Stimulated activated CD4-positive, alpha-beta T cell treated with anti-CD3 and anti-CD28 coated beads, Interleukin-2, amount 100 ng/mL, for 48 hours (primary cell): ENCODE data around the gene HSD17B2.

Experiments used
- DNase-seq, 2 donors: peaks; one replicate each; pipeline ENCODE4 v3.0.0-alpha.2; 2020

HSD17B2 gene

DNA sequence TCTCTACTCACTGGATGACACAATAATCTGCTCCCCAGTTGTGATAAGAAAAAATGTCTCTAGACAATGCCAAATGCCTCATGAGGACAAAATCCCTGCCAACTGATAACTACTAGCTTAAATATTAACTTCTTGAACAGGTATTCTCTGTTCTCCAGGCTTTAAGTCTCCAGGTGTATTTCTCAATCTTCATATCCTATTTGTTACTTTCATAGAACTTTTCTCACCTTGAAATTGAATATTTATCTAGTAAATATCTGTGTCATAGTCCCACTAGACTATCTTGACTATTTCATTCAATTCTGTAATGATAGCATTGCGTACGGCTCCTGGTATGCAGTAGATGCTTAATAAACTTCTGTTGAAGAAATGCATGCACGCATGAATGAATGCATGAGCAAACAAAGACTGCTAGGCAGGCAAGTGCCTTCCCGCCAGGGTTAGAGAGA lies 15.9 kb downstream of the HSD17B2 start:
- DNase-seq: no peak

DNA sequence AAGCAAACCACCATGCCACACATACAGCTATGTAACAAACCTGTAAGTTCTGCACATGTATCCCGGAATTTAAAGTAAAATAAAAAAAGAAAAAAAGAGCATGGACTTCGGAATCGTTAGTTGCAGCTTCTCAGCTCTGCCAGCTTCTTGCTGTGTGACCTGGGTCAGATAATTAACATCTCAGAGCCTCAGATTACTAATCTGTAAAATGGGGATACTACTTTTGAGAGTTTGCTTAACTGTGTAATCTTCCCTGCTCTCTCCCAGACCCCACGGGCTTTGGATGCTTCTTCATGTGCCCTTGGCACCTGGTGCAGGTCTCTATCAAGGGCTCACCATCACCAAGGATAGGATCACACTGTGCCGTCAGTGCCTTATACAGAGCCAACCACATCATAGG lies 16.6 kb downstream of the HSD17B2 start:
- DNase-seq: no peak

DNA sequence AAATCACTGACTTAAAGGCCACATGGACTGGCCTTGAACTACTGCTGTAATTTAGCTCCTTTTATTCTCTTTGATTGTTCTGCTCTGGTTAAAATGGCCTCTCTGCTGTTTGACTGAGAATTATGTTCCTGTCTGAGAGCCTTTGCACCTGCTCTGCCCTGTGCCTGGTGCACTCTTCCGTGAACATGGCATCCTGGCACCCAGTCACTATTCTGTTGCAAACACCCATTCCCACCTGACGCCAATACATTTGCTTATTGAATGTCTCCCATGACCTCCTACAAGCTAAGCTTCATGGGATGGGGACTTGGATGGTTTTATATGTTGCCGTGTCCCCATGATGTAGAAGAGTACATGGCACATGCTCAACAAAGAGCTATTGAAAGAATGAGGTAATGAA lies 20.1 kb downstream of the HSD17B2 start:
- DNase-seq: no peak

DNA sequence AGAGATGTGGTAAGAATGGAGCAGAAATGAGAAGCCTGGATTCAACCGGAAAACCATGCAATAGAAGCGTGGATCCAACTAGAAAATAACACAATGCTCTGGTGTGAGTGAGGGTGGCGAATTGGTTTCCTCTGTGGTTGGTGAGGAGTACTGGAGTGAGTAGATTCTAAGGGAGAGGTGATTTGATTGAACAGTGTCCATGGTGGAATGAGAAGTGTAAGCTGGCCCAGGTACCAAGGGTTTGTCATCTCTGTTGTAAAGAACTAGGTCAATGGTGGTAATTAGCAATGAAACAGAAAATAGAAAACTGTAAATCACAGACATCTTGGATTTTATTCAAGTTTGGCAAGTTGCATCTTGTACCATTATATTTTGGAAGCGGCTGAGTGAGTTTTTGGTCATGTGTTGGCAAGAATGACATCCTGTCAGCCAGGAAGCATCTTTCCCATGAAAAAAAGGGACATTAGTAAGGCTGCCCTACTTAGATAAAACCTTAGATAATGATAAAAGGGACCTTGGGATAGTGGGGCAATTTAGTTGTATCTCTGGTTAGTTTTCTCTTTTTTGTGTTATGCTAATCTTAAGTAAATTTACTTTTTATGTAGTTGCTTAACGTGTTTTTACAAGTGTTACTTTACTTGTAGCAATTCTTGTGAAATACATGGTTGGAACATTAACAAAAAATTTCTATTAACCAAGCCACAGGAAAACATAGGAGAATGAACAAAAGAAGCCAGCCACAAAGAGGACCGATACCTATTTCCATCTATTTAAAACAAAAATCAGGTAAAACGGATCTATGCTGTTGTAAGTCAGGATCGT lies 20.9 kb downstream of the HSD17B2 start:
- DNase-seq: no peak

DNA sequence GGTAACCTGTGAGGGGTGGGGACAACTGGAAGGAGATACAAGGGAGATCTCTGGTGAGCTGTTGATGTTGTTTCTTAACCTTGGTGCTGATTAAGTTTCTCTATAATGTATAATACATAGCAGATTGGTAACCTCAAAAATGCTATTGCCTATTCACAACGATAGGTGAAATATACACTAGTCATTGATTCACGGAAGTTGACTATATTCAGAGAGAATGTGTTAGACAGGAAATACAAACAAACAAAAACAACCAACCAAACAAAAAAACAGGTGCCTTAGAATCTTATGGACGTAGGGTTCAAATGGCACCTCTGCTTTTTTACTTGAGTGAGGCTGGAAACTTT lies 21.5 kb downstream of the HSD17B2 start:
- DNase-seq: no peak

DNA sequence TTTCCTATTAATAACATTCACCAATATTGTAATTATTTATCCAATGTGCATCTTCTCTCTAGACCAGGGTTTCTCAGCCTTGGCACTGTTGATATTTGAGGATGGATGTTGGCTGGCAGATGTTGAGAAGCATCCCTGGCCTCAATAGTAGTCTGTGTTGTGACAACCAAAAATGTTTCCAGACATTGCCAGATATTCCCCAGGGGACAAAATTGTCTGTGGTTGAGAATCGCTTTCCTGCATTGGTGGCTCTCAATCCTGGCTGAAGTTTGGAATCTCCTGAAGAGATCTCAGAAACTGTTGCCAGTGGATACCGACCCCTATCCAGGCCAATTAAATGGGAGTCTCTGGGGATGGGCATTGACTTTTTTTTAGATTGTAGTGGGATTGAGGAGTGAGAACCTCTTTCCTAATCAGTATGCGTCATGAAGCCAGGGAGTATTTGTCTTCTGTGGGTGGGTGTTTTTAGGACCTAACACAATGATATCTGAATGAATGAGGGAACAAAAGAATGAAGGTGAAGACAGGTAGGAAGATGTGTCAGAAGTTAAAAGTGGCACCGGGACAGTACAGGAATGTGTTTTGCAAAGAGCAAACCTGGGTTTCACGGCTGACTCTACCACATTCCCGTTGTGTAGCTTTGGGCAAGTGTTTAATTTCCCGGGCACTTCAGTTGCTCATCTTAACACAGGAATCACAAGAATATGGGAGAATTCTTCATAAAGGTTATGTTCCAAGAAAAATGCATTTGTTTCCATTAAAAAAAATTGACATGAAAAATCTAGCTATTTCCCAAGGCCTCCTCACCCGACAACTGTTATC lies 24.3 kb downstream of the HSD17B2 start:
- no peak for DNase-seq

DNA sequence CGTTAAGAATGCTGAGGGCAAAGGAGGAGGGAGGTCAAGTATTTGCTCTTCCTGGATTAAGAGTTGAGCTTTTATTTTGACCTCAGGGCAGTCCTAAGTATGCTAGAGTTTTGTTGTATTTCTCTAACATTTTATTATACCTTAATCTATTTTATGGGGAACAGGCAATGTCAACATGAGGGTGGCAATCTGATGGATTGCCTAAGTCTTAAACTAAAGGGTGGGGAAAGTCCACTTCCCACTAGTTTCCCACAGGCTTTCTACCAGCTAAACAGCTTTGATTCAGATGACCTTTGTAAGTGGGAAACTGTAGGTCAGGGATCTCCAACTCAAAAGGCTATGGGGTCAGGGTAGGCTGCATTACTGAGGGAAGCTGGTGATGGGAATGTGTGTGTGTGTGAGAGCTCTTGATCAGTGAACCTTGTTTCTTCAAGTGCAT lies 24.9 kb downstream of the HSD17B2 start:
- no peak for DNase-seq

DNA sequence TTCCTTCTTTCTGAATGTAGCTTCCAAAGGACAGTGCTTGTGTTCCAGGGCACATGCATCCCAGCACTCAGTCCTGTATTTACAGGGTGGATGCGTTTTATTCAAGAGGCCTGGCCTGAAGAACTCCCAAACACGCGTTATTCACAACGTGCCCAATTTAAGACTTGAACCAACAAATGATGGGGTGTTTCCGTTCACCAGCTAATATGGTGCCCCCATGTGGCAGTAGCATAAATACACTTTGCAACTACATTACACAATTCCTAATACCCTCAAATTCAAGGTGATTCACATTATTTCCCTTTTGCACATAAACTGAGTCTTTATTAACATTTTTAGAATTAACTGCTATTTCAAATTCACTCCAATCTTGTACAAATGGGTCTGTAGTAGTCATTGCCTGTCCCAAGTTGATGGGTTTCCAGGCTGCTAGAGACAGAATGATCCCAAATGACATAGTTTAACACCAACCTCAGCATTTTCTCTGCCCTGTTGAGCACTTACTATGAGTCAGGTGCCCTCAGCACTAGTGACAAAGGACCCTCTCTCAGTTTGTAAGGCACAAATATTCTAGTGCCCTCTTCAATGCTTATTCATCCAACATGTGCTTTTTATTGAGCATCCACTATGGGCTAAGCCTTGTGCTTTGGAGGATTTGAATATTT lies 26.9 kb downstream of the HSD17B2 start:
- peak in 1 of 2 donors; percentile 2 for DNase-seq

DNA sequence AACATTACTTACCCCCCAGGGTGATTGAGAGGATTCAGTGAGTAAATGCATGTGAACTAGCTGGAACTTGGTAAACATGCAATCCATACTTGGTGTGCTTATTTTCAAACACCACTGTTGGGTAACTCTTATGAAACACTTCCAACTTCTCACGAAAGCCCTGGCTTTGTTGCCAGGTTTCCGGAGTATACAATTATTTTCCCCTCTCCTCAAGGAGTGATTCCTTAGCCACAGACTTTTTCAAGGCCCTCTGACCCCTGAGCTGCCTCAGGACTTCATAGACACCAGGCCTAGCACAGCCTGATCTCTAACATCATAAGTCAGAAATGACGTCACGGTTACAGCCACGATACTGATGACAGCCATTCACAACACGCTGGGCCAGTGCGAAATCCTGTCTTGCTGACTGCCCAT lies 27.6 kb downstream of the HSD17B2 start:
- DNase-seq: no peak

DNA sequence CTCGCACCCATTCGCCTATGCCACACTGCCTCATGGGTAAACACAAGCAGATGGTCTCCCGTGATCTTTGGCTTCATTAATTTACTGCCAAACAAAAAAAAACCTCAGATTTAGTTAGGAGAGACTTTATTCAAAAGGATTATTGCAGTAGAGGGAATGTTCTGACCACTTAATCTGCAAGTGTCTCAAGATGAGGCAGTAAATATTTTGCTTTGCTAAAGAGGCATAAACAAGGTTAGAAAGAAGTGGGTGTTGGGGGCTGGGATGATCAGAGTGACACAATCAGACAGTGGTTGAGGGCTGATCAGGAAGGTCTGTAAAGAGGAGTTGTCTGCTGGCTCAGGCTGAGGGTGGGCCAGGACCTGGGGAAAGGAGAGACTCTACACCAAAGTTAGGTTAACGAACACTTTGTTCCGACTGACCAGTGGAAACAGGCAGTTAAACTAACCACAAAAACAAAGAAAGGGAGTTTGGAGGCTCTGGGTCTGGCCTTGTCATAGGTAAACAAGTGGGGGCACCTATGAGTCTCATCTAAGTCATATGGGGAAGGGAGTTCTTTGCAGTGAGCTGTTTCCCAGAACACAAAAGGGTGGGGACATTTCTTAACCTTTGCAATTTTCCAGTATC lies 28.5 kb downstream of the HSD17B2 start:
- DNase-seq: no peak

DNA sequence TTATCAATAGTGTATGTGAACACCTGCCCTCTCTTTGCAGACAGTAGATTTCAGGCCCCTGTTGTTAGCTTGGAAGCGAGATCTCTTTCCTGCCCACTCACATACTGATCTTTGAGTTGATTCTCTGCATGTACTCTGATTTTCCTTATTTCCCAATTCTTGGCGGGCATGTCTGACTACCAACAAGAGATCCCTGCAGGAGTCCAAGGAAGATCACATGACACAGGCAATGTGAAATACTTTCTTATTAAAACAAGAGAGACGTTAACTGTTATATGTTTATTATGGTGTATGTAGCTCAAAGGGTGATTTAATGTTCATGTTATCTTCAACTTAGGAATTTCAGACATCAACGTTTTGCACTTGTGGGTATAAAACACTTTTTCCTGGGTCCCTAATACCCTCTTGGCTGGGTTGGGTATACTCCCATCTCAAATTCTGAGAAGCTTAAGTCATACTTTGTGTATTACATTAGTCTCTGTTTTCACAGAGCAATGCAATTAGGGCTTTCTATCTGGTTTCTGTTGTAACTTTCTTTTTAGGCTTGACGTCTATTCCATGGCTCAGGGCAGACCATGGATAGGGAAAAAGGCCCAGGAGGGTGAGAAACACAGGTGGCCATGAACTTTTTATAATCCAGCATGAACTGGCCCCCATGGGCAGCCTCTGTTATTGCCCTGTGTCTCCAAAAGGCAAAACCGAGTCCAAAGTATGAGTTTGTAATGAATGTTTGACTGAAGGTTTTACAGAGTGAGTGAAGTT lies 32.2 kb downstream of the HSD17B2 start:
- DNase-seq: no peak

DNA sequence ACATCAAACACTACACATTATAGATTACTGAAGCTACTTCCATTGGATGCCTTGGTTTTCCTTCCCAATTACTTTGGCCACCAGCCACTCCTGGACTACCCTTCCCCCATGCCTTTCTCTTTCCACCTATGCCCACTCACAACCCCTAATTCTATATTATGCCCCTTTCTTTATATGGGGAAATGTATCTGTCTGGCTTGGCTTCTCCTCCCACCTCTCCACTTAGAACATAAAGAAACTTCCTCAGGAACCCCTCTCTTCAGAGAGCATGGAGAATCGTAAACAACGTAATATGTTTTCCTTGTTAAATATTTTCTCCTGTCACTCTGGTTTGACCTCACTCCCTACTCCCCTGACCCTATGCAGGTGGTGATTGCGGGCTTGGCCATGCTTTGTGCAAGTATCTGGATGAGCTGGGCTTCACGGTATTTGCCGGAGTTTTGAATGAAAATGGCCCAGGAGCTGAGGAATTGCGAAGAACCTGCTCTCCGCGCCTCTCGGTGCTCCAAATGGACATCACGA lies 32.8 kb downstream of the HSD17B2 start:
- DNase-seq: no peak

DNA sequence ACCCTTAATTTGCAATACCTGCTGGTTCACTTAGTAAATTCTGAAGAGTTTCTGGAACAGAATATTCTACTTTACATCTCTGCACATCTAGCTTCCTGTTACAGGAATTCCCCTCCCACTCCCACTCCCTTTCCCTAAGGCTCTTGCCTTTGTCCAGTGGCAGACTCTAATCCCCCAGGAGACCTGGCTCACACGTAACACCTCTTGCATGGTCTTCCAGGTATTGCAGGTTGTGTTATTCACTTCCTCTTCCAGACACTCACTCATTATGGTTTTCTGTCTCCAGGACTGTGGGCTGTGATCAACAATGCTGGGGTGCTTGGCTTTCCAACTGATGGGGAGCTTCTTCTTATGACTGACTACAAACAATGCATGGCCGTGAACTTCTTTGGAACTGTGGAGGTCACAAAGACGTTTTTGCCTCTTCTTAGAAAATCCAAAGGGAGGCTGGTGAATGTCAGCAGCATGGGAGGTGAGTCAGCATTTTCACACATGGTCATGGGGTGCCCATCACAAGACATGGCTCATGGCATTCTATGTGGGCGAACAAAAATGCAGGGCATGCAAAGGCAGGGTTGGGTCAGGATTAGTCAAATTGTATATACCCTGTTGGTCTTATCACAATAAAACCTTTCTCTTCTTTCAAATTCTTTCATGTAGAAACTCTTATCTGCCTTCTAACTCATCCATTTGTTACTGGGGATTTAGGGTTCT lies 35.8 kb downstream of the HSD17B2 start:
- no peak for DNase-seq

DNA sequence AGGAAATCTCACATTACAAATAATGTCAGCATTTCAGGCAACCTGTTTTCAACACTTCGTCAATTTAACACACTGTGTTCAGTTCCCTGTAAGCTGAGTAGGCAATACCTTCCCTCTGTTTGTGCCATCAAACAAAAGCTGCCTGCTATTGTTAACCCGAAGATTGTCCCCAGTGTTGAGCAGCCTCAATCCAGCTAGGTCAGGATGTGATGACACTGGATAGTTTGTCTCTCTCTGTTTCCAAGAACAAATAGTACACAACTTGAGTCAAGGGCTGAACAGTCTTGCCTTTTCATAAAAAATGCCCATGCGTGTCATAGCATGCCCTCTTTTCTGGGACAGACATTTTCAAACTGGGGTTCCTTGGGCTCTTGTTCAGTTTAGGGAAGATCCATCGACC lies 36.4 kb downstream of the HSD17B2 start:
- DNase-seq: no peak

DNA sequence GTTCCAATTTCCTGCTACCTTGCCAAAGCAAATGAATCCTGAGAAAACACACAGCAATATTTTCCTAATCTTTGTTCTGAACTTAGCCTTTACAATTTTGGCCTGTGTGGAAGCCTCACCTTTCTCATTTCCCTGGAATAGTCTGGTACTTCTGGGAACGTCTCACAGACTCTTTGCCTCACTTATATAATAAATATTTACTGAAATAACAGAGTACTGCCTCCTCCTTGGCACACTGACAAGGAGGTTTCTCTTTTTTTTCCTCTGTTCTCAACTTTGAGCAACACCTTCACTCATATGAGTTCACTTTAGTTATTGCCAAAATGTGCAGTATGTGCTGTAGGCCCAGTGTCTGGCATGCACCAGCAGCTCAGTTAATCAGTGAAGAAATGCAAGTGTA lies 37.3 kb downstream of the HSD17B2 start:
- no peak for DNase-seq

DNA sequence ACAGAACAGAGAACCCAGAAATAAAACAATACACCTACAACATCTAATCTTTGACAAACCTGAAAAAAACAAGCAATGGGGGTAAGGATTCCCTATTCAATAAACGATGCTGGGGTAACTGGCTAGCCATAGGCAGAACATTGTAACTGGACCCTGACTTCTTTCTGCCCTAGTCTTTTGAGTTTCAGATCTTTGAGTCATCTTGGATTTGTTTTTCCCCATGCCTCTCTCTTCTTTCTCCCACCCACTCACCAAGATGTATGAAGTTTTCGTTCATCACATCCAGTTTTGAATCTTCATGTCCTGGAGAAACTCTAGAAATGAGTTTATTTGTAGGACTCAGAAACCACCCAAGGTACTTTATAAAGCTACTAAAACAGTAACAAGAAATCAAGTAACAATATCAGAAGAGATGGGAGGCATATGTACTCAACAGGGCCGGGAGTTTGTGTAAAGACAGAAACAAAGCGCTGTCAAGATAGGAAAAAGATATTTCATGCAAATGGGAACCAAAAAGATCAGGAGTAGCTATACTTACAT lies 39.0 kb downstream of the HSD17B2 start:
- DNase-seq: no peak

DNA sequence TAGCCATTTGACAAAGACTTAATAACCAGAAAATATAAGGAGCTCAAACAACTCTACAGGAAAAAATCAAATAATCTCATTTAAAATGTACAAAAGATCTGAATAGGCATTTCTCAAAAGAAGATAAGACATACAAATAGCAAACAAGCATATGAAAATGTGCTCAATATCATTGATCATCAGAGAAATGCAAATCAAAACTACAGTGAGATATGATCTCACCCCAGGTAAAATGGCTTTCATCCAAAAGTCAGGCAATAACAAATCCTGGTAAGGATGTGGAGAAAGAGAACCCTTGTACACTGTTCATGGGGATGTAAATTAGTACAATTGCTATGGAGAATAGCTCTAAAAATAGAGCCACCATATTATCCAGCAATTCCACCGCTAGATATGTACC lies 43.1 kb downstream of the HSD17B2 start:
- no peak for DNase-seq

DNA sequence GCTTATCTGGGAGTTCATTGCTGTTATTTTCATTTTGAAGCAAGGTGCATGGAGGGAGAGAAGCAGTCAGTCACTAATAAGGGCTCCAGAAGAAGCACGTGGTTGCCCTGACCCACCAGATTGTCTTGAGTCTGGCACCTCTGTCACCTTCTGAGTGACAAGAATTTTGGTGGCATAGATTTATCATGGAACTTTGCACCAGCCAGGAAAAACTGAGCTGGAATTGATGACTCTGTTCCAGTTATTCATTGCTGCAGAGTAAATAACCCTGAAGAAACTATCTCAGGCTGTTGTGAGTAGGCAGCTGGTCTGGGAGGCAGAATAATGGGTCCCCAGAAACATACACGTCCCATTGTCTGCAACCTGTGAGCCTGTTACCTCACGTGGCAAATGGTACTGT lies 44.8 kb downstream of the HSD17B2 start:
- no peak for DNase-seq

DNA sequence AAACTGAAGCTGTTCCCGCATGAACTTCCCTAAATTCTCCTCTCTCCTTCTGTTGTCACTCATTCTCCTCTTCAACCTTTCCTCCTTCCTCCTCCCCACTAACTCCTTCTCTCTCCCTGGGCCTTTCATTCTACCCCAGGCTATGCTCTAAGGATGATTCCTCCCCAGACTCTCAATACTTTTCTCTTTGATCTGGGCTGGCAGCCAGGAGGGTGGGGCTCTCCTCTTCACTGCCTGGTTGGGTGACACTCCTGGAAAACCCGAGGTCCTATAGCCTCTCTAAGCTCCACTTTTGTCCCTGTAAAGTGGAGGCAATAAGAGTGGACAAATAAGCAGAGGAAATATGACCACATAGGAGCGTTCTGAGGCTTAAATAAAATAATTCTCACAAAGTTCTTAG lies 46.2 kb downstream of the HSD17B2 start:
- no peak for DNase-seq

DNA sequence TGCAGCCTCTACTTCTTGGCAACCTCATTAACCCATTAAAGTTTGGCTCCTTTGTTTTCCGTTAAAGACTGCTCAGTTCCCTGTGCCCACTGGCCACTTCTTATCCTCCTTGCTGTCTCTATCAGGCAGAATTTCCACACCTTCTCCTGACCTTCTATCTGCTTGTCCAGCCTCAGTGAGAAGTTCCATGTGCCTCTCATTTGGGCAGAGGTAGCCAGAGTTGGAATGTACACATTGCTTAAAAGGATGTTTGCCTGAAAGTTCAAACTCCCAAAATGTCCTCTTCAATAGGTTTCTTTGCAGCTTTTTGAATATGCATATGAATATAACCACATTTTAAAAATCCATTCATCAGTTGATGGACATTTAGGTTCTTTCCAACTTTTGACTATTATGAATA lies 47.0 kb downstream of the HSD17B2 start:
- DNase-seq: no peak

DNA sequence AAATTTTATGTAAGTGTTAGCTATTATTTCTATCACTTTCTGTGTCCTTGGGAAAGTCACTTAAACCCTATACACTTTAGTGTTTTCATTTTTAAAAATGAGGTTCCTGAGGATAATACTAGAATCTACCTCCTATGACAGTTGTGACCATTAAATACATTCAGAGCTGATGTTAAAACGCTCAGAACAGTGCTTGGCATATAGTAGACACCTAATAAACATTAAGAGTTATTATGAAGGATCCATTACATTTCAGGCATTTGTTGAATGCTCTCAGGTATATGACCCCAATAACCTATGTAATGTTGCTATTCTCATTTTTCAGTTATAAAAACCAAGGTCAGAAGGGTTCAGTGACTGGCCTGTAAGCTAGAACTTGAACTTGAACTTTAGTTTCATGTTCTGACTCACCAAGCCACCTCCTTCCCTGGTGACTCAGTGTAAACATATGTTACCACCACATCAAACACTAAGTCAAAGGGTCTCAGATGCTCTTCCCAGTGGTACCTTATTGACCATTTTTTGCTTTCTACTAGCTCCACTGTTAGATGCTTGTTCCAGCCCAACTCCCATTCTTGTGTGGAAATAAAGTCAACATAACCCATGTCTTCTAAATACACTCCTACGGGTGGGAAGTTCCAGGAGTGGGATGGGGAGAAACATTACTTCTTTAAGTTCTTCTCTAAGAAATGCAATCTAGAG lies 47.6 kb downstream of the HSD17B2 start:
- no peak for DNase-seq
